ENCODE measurements around the gene ELSPBP1. TPM values are rescaled to one million over a fixed set of nuclear protein-coding genes. Genes with fewer than 3 reads are reported as not detected.

The ELSPBP1 gene
- total RNA-seq, 4 donors from 2014 or later, result not detected

DNA sequence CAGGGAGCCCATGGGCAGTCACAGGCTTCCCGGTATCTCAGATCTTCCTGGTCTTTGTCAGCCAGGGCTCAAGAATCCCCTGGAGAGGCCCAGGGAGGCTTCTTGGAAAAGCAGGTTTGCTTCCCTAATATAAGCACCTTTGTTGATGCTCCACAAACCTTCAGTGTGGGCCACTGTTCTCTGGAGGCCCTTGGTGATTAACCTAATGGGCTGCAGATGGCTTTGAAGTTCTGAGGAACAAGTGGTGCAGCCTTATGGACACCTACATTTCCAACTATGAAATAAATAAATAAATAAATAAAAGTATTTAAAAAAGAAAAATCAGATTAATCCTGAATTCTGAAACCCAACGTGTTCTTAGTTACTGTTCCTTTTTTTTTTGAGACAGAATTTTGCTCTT is 2.4 kb upstream of the ELSPBP1 start, which contains the start of gene BSPH1:
BSPH1 (minus strand) TSS at position 101 of the 400 bp plus-strand sequence; CDS start at position 12, 89 bp downstream.
- TF ChIP-seq, protein P1, sequence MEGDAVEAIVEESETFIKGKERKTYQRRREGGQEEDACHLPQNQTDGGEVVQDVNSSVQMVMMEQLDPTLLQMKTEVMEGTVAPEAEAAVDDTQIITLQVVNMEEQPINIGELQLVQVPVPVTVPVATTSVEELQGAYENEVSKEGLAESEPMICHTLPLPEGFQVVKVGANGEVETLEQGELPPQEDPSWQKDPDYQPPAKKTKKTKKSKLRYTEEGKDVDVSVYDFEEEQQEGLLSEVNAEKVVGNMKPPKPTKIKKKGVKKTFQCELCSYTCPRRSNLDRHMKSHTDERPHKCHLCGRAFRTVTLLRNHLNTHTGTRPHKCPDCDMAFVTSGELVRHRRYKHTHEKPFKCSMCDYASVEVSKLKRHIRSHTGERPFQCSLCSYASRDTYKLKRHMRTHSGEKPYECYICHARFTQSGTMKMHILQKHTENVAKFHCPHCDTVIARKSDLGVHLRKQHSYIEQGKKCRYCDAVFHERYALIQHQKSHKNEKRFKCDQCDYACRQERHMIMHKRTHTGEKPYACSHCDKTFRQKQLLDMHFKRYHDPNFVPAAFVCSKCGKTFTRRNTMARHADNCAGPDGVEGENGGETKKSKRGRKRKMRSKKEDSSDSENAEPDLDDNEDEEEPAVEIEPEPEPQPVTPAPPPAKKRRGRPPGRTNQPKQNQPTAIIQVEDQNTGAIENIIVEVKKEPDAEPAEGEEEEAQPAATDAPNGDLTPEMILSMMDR (IDR thresholded peaks at IDR 0.05), result no peak
- TF ChIP-seq POLR2A (IDR thresholded peaks at IDR 0.05), result no peak
- intact Hi-C loops (cut with DNase I; ENCODE audit: low total_unique reads), result no loop called here

DNA sequence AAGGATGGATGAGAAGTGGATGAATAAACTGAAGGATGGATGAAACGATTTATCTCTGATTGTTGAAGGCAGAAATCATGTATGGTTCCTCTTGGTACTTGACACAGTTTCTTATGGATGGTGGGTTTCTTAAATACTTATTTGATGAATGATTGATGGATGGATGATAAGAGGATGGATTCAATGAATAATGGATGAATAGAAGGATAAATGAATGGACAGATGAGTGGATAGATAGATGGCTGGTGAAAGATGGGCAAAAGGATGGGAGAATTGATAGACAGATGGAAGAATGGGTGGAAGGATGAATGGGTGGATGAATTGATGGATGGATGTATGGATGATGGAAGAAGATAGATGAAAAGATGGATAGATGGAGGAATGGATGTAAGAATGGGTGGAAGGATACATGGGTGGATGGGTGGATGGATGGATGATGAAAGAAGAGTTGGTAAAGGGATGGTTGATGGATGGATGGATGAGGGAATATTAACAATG is 1.8 kb downstream of the ELSPBP1 start:
- no peaks in the 10 kb centered on the region for H3K36me3 ChIP-seq
- no peaks in the 10 kb centered on the region for H3K4me1 ChIP-seq
- H3K27ac ChIP-seq, result no peak overlapping the region
- no peak overlapping the region for H3K4me3 ChIP-seq
- no peaks in the 10 kb centered on the region for H3K27me3 ChIP-seq
- intact Hi-C loops (cut with DNase I; ENCODE audit: low total_unique reads), result no loop called here
- no peak for DNase-seq
- H3K9me3 ChIP-seq, result no peaks in the 10 kb centered on the region
- TF ChIP-seq, protein P1 (IDR thresholded peaks at IDR 0.05), result no peak

More for the DNA sequence above, 2.4 kb upstream of the ELSPBP1 start, which contains the start of gene BSPH1:
- H3K4me1 ChIP-seq, result no peaks in the 10 kb centered on the region
- no peak within 1 kb of the TSS for H3K4me3 ChIP-seq
- H3K27me3 ChIP-seq, result no peaks in the 10 kb centered on the region
- H3K27ac ChIP-seq, result no peak within 1 kb of the TSS
- no peak for DNase-seq
- no peaks in the 10 kb centered on the region for H3K36me3 ChIP-seq
- H3K9me3 ChIP-seq, result no peaks in the 10 kb centered on the region

DNA sequence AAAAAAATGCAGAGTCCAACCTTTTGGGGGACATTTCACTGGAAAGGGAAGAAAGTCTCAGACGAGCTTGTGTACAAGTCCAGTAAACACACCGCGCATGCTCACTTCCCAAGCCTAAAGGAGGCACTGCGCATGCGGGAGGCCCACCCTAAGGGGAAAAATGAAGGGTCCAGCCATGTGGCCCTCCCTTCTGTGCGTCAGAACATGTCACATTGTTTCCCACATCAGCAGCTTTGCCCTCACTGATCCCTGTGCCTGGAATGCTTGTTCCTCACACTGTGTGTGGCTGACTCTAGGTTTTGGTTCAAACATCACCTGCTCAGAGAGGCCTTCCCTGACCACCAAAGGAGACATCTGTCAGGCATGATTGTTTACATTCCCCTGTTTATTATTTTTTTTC is 4.4 kb downstream of the ELSPBP1 start:
- no peaks in the 10 kb centered on the region for H3K36me3 ChIP-seq
- H3K4me3 ChIP-seq, result no peak overlapping the region
- no peak overlapping the region for H3K27ac ChIP-seq
- intact Hi-C loops (cut with DNase I; ENCODE audit: low total_unique reads), result no loop called here
- no peaks in the 10 kb centered on the region for H3K27me3 ChIP-seq
- H3K9me3 ChIP-seq, result no peaks in the 10 kb centered on the region
- TF ChIP-seq, protein P1 (IDR thresholded peaks at IDR 0.05), result no peak
- no peak for TF ChIP-seq POLR2A (IDR thresholded peaks at IDR 0.05)
- DNase-seq, result no peak
- H3K4me1 ChIP-seq, result no peaks in the 10 kb centered on the region

DNA sequence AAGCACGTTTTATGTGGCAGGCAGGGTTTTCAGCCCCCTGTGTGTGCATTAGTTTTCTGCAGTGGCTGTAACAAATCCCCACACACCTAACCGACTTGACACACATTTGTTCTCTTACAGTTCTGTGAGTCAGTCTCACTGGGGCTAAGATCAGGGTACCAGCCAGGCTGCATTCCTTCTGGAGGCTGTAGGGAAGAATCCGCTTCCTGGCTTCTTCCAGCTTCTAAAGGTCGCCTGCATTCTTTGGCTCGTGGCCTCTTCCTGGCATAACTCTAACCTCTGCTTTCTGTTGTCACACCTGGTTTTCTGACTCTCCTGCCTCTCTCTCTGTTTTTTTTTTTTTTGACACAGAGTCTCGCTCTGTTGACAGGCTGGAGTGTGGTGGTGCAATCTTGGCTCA is 6.4 kb downstream of the ELSPBP1 start:
- TF ChIP-seq, protein P1 (IDR thresholded peaks at IDR 0.05), result no peak
- TF ChIP-seq POLR2A (IDR thresholded peaks at IDR 0.05), result no peak
- intact Hi-C loops (cut with DNase I; ENCODE audit: low total_unique reads), result no loop called here
- Histone ChIP-seq H3K4me1 (no peaks in the 10 kb centered on the region), H3K36me3 (no peaks in the 10 kb centered on the region), H3K9me3 (no peaks in the 10 kb centered on the region), H3K27ac (no peak overlapping the region), H3K27me3 (no peaks in the 10 kb centered on the region), H3K4me3 (no peak overlapping the region)
- no peak for DNase-seq

DNA sequence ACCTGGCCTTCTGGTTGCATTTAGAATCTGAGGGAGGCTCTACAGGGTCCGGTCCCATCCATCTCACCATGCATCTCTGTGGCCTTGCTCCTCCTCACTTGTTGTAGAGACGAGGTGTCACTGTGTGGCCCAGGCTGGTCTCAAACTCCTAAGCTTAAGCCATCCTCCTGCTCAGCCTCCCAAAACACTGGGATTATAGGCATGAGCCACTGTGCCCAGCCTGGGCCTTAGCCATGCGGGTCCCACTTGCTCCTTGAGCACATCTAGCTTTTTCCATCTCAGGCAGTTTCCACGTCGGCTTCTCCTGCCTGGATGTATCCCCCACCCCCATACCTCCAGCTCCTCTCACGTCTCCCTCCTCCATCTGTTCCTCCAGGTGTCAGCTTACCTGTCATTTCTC is 9.8 kb downstream of the ELSPBP1 start:
- no peak for DNase-seq
- H3K4me1 ChIP-seq, result no peaks in the 10 kb centered on the region
- no peaks in the 10 kb centered on the region for H3K36me3 ChIP-seq
- no peaks in the 10 kb centered on the region for H3K27me3 ChIP-seq
- no peak for TF ChIP-seq POLR2A (IDR thresholded peaks at IDR 0.05)
- TF ChIP-seq, protein P1 (IDR thresholded peaks at IDR 0.05), result no peak
- intact Hi-C loops (cut with DNase I; ENCODE audit: low total_unique reads), result no loop called here
- H3K27ac ChIP-seq, result no peak overlapping the region
- H3K4me3 ChIP-seq, result no peak overlapping the region
- no peaks in the 10 kb centered on the region for H3K9me3 ChIP-seq
